HL-60 (cell line): ENCODE measurements around the gene LRRC46.
A peak's percentile ranks its signal among the peaks of the same experiment; 100 is the strongest.

Source experiments
- POLR2AphosphoS5 ChIP-seq: IDR thresholded peaks from 2 replicates; pipeline ENCODE4 v1.6.1; 2012; ENCODE audit warnings: low read depth
- TF ChIP-seq, protein P1 (sequence below): IDR thresholded peaks from one replicate; pipeline ENCODE4 v1.5.1; 2011; ENCODE audit warnings: low read length, control low read depth, inconsistent platforms; ENCODE audit not compliant: insufficient read depth

DNA sequence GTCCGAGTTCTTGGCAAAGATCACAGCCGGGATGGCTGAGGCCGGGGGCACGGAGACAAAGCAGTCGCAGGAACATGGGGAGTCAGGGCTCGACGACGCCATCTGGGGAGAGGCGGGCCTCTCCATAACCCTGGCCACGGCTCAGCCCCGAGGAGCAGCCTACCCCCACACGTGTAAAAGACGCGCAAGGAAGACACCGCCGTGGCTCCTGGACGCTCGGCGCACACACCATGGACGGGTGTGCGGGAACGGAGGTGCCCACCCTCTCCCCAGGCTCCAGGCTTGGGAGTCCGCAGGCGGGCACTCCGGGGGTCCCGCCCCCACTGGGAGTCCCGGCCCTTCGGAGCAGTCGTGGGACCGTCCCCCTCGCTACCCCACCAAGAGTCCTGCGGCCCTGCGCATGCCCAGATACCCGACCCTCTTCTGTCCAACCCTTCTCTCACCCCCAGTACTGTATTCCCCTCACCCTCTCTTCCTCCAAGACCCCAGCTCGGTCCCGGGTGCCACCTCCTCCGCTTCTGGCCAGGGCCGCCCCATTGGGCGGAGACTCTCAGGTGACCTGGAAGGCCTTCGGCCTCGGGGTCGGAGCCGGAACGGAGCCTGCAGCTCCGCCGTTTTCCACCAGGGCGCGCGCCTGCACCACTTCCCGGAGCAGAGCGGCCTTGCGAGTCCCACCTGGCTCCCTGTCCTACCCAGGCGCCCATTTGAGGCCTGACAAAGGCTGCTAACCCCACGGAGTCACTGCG lies 9.4 kb downstream of the LRRC46 start, which contains the start of gene SCRN2:
- TF ChIP-seq, protein P1, sequence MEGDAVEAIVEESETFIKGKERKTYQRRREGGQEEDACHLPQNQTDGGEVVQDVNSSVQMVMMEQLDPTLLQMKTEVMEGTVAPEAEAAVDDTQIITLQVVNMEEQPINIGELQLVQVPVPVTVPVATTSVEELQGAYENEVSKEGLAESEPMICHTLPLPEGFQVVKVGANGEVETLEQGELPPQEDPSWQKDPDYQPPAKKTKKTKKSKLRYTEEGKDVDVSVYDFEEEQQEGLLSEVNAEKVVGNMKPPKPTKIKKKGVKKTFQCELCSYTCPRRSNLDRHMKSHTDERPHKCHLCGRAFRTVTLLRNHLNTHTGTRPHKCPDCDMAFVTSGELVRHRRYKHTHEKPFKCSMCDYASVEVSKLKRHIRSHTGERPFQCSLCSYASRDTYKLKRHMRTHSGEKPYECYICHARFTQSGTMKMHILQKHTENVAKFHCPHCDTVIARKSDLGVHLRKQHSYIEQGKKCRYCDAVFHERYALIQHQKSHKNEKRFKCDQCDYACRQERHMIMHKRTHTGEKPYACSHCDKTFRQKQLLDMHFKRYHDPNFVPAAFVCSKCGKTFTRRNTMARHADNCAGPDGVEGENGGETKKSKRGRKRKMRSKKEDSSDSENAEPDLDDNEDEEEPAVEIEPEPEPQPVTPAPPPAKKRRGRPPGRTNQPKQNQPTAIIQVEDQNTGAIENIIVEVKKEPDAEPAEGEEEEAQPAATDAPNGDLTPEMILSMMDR = peak; percentile 75
- no peak; the same call in 1 of the 2 replicates for TF ChIP-seq POLR2AphosphoS5
